Left ventricle myocardium inferior (tissue), 1 donor: ENCODE measurements around the gene ARHGEF2. TPM values are rescaled to one million over a fixed set of nuclear protein-coding genes. Genes with fewer than 3 reads are reported as not detected.

ENCODE experiments used
- DNase-seq: peaks from one replicate; pipeline ENCODE4 v3.0.0-alpha.2; 2020
- H3K27ac ChIP-seq: fragments of 200-600 bp; replicated peaks from 2 replicates; pipeline ENCODE4 v1.8.0; 2021
- H3K27me3 ChIP-seq: fragments of 200-600 bp; 2 replicates; pipeline ENCODE4 v1.8.0; 2021; ENCODE audit warnings: low read depth
- H3K36me3 ChIP-seq: fragments of 200-600 bp; 2 replicates; pipeline ENCODE4 v1.8.0; 2021
- H3K4me1 ChIP-seq: fragments of 200-600 bp; 2 replicates; pipeline ENCODE4 v1.8.0; 2021
- H3K4me3 ChIP-seq: fragments of 200-600 bp; 2 replicates; pipeline ENCODE4 v1.8.0; 2021; ENCODE audit warnings: mild to moderate bottlenecking, moderate library complexity
- H3K9me3 ChIP-seq: fragments of 200-600 bp; replicated peaks from 2 replicates; pipeline ENCODE4 v1.8.0; 2021
- intact Hi-C: fragments of 100-400 bp; cut with micrococcal nuclease; formaldehyde crosslinking; loops from one replicate; pipeline ENCODE4 v1.11.0; 2022
- total RNA-seq: library from RNA; stranded (reverse); fragmentation: NEBNext Ultra II Directional; extraction: Animal tissue kit (Norgen Biotek cat#: 25700); gene quantifications from one replicate; pipeline ENCODE4 v1.2.1, GENCODE V29; 2021
- TF ChIP-seq, protein P1 (sequence below): fragments of 200-600 bp; IDR thresholded peaks from 2 replicates; pipeline ENCODE4 v1.8.0; 2021; ENCODE audit warnings: antibody characterized with exemption, mild to moderate bottlenecking, borderline replicate concordance
- donor health status: DM: no; HTN: yes; CAD: no; lungs with severe emphysema.

The ARHGEF2 gene
- total RNA-seq, 1 donor from 2014 or later, result 69.3 TPM

DNA sequence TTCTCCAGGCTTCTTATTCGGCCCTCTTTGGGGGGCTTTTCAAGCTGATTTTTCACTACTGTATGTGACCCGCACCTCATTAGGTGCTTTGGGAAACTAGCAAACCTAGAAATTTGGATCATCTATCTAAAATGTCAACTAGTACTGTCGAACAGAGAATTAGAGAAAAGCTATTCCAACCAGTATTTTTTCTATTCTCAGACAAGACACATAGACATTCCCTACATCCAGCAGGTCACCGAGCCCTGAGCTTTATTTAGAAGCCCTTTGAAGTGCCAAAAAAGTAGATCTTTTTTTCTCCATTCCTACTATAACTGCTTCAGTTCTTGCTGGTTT, 42.7 kb upstream of the ARHGEF2 start:
- Histone ChIP-seq H3K4me1 (peaks cover 29% of the 10 kb centered on the region), H3K27me3 (no peaks in the 10 kb centered on the region), H3K9me3 (no peaks in the 10 kb centered on the region), H3K36me3 (peaks cover 36% of the 10 kb centered on the region), H3K27ac (peak overlapping the region; percentile 92), H3K4me3 (peak overlapping the region; percentile 87)
- no peak for DNase-seq
- TF ChIP-seq, protein P1, sequence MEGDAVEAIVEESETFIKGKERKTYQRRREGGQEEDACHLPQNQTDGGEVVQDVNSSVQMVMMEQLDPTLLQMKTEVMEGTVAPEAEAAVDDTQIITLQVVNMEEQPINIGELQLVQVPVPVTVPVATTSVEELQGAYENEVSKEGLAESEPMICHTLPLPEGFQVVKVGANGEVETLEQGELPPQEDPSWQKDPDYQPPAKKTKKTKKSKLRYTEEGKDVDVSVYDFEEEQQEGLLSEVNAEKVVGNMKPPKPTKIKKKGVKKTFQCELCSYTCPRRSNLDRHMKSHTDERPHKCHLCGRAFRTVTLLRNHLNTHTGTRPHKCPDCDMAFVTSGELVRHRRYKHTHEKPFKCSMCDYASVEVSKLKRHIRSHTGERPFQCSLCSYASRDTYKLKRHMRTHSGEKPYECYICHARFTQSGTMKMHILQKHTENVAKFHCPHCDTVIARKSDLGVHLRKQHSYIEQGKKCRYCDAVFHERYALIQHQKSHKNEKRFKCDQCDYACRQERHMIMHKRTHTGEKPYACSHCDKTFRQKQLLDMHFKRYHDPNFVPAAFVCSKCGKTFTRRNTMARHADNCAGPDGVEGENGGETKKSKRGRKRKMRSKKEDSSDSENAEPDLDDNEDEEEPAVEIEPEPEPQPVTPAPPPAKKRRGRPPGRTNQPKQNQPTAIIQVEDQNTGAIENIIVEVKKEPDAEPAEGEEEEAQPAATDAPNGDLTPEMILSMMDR, result no peak
- intact Hi-C loops, result no loop called here

DNA sequence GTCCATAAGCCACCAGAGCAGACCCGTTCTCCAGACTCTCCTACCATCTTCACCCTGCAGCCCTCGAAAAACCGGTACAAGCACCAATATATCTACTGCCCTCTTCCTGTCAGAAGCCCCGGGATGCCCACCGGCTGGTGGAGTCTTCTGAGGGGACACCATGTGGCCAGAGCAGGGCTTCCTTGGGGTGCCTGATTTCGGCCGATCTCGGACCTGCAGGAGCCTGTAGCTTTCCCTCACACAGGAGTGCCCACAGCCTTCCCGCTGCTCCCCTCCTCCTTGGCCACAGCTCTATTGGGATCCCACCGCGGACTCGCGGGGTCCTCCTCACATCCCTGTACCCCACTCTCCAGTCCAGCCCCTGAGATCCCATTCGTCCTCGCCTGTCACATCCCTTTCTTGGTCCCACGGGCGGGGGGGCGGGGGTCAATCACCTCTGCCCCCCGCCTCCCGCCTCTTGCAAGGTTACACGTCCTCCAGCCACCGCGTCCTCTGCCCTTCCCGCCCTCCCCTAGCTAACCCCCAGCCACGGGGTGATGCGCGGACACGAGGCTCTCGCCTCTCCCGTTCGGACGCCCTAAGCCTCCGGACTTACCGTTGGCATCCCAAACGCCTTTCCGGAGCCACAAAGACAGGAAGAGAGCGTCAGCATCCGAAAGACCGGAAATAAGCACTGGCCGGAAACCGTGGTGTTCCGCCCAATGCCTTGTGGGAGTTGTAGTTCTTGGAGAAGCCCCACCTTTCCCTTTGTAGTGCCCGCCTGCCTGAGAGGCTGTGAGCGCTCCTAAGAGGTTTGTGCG, 42.1 kb upstream of the ARHGEF2 start, which contains the start of gene SSR2:
Gene SSR2 (minus strand): TSS at position 659 of the 800 bp plus-strand sequence. CDS start 784 bp downstream, outside the sequence.
- TF ChIP-seq, protein P1, result no peak
- Histone ChIP-seq H3K4me3 (peak within 1 kb of the TSS; percentile 87), H3K9me3 (no peaks in the 10 kb centered on the region), H3K27me3 (no peaks in the 10 kb centered on the region), H3K36me3 (peaks cover 42% of the 10 kb centered on the region), H3K4me1 (peaks cover 26% of the 10 kb centered on the region), H3K27ac (peak within 1 kb of the TSS; percentile 92)
- intact Hi-C loops, result no loop called here
- DNase-seq, result peak; percentile 81

DNA sequence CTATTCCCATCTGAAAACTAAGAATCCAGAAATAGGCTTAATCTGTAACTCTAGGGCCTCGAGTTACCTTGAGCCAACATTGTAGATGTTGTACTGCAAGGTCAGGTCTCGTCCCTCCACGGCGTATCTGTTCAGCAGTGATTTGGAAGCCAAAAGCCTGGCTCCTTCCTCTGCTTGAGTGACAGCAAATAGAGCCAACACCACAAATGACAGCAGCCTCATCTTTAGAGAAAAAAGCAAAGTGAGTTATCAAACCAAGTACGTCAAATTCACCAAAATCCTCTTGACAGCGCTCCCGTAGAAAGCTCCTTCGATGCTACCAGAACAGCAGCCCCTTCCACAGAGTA, 41.6 kb upstream of the ARHGEF2 start:
- H3K36me3 ChIP-seq, result peaks cover 47% of the 10 kb centered on the region
- TF ChIP-seq, protein P1, result no peak
- DNase-seq, result no peak
- H3K4me3 ChIP-seq, result peak overlapping the region; percentile 87
- peak overlapping the region; percentile 92 for H3K27ac ChIP-seq
- intact Hi-C loops, result no loop called here
- H3K9me3 ChIP-seq, result no peaks in the 10 kb centered on the region
- no peaks in the 10 kb centered on the region for H3K27me3 ChIP-seq
- peaks cover 26% of the 10 kb centered on the region for H3K4me1 ChIP-seq

DNA sequence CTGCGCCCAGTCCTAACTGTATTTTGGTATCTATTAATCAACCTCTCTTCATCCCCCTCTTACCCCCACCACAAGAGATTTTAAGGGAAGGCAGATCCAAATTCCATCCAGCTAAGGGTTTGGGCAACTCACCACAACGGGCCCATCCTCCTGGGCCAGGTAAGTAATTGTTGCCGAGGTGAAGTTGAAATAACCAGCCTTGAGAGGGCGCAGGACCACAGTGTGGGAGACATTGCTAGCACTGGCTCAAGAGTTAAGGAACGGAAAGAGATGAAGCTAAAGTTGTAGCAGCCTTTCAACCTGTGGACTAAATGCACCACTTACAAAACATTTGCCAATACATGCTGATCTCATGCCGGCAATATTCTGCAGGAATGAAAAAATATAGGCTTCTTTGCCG, 36.5 kb upstream of the ARHGEF2 start:
- Histone ChIP-seq H3K4me1 (peaks cover 11% of the 10 kb centered on the region), H3K4me3 (no peak overlapping the region), H3K36me3 (peaks cover 98% of the 10 kb centered on the region), H3K27ac (no peak overlapping the region), H3K27me3 (no peaks in the 10 kb centered on the region), H3K9me3 (no peaks in the 10 kb centered on the region)
- TF ChIP-seq, protein P1, result no peak
- intact Hi-C loops, result no loop called here
- DNase-seq, result no peak

DNA sequence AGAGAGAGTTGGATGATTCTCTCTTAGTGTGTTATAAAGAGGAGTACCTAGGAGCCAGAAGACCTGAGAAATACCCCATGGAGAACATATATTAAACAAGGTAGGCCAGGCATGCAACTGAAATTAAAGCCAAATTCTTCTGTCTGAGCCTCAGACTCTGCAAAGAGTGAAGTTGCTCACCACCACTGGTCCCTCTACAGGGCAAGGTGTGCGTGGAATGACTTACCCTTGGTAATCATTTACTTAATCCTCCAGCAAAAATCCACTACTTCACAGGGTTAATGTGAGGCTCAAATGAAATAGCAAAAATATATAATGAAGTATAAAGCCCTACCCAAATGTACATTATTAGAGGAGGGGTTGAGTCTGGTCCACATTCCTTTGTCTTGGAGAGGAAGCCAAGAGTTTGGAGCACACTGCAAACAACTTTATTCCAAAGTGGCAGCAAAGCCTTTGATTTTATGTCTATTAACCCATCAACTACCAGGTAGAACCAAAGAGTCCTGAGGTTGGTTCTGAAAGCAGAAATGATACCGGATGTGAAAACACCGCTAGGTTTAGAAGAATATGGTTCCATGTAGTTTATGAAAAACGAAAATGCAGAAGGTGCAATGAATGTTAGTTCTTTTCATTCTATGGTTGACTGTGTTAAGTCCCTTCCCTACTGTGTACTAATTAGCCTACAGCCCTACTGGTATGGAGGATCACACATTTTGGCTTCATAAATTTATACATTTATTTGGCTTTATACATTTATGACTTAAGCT, 33.9 kb upstream of the ARHGEF2 start:
- peaks cover 90% of the 10 kb centered on the region for H3K36me3 ChIP-seq
- H3K9me3 ChIP-seq, result no peaks in the 10 kb centered on the region
- H3K4me1 ChIP-seq, result no peaks in the 10 kb centered on the region
- no peak overlapping the region for H3K4me3 ChIP-seq
- no peak for DNase-seq
- no peaks in the 10 kb centered on the region for H3K27me3 ChIP-seq
- intact Hi-C loops, result no loop called here
- no peak overlapping the region for H3K27ac ChIP-seq
- TF ChIP-seq, protein P1, result no peak
